HK-2 (cell line): Measurements from ENCODE around the gene BAIAP2.

Experiments used
- DNase-seq: peaks from one replicate; pipeline ENCODE4 v3.0.0-alpha.2; 2018; ENCODE audit not compliant: unreplicated experiment

The BAIAP2 gene

GRCh38 chr17:81109957-81110356 lies 75.0 kb downstream of the BAIAP2 start:
- DNase-seq: no peak

- DNase-seq: no peak
These were observed 75.6 kb downstream of the BAIAP2 start for GRCh38 chr17:81110488-81111040.

DNA sequence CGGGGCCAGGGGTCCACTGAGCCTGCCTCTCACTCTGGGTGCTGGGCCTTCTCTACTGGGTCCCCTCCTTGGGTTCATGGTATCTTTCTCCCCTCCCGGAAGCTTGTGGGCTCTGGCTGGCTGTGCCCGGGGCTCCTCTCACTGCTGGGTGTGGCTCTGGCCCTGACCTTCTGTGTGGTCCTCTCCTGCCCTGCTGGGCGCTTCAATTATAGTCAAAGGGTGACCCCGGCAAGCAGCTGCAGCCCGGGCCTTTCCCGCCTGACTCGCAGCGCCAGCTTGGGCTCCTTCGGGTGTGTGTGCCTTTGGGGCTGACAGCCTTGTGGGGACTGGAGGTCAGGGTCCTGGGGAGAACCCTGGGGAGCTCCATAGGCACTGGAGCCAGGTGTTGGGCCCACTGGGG lies 76.1 kb downstream of the BAIAP2 start:
- DNase-seq: no peak

GRCh38 chr17:81112450-81112849 lies 77.5 kb downstream of the BAIAP2 start:
- no peak for DNase-seq

GRCh38 chr17:81113158-81113724 lies 78.3 kb downstream of the BAIAP2 start:
- DNase-seq: no peak

DNA sequence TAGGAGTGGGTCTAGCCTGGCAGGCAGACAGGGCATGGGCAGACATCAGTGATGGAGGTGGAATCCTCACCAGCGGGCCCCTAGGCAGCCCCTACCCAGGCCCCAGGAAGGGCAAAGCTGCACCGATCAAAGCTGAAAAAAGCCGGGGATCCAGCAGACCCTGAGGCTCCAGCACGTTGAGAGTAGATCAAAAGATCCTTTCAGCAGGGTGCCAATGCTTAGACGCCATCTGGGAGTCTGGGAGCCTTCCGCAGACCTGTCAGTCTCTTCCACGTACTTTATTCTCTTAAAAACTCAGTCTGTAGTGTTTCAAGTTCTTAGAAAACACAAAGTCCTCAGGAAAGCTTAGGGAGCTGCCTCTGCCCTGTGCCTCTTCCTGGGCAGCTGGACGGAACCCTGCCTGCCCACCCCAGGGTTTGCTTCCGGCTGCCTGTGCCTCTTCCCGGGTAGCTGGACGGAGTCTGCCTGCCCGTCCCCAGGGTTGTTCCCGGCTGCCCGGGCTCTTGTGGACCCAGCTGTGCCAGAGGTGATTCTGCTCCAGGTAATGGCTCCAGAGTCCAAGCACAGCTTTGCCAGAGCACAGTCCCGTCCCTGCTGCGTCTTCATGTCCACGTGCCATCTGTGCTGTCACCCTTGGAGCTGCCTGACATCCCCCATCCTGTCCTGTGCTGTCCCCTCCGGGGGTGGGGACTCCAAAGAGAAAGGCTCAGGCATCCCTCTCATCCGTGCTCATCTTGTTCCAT lies 79.6 kb downstream of the BAIAP2 start:
- DNase-seq: no peak

GRCh38 chr17:81115219-81115618 lies 80.3 kb downstream of the BAIAP2 start:
- DNase-seq: no peak

DNA sequence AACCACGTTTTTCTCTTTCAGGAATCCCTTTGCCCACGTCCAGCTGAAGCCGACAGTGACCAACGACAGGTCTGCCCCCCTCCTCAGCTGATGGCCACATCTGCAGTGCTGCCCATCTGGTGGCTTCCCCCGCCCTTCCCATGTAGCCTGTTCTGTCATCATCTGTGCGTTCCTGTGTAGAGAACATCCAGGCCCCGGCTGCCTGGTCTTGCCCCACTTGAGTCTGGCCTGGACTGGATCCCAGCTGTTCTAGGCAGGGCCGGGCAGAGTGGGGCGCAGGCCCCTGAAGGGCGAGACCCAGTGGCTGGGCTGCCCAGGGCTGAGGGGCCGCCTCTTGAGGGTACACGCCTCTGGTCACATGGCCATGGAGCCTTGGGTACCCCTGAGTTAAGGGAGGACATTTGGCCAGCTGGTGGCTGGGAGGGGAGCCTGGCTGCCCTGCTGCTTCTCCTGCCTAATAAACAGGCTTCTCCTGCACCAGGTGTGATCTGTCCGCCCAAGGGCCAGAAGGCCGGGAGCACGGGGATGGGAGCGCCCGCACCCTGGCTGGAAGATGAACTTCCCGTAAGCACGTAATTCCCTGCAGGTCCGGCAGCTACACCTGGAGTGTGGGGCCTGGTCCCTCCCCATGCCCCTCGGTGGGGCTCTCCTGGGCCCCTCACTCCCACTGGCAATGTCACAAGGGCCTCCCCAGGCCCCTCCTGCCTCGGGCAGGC lies 81.0 kb downstream of the BAIAP2 start:
- no peak for DNase-seq

- no peak for DNase-seq
These were observed 81.8 kb downstream of the BAIAP2 start for GRCh38 chr17:81116704-81117103.

- DNase-seq: no peak
These were observed 82.8 kb downstream of the BAIAP2 start for GRCh38 chr17:81117672-81118198.

- DNase-seq: no peak
These were observed 83.6 kb downstream of the BAIAP2 start for GRCh38 chr17:81118308-81119221.

- DNase-seq: peak; percentile 79
These were observed 84.5 kb downstream of the BAIAP2 start for GRCh38 chr17:81119223-81120148.

DNA sequence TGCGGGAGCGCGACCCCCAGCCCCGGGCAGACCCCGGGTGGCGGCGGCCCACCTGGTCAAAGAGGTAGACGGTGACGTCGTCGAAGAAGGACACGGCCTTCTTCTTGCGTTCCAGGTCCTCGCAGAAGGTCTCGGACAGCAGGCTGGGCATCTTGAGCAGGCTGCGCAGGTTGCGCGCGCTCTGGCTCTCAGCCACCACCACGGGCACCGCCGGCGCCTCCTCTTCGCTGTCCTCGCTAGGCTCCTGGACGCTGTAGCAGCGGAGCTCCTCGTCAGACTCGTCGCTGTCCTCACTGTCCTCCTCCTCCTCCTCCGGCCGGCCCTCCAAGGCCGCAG lies 85.2 kb downstream of the BAIAP2 start:
- DNase-seq: no peak

GRCh38 chr17:81120695-81121621 lies 86.0 kb downstream of the BAIAP2 start:
- no peak for DNase-seq

- no peak for DNase-seq
These were observed 87.1 kb downstream of the BAIAP2 start for GRCh38 chr17:81121841-81122733.

- no peak for DNase-seq
These were observed 88.4 kb downstream of the BAIAP2 start for GRCh38 chr17:81123052-81124048.

DNA sequence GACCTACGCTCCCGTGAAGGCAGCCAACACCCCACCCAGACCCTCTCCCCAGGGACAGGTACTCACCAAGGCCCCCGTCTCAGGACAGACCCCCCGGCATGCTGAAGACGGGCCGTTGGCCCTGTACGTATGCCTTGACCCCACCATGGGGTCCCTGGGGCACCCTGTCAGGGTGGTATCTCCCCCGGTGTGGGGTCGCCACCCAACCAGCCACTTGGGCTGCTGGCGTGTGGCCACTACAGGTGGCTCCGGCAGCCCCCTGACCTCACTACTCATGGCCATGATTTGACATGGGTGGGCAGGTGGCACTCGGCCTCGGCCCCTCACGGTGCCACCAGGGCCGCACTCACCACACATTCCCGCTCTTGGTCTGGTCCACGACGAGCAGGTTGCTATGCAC lies 89.4 kb downstream of the BAIAP2 start:
- DNase-seq: no peak
